Astrocyte (in vitro differentiated cells and primary cell): ENCODE data around the gene POU5F1. TPM values are rescaled to one million over a fixed set of nuclear protein-coding genes. Genes with fewer than 3 reads are reported as not detected.
"Not testable (repeated sequence)": the region's sequence is repeated elsewhere in the genome, so short reads cannot be mapped to it uniquely, and the experiment has no call there.

Experiments used
- DNase-seq: peaks from one replicate; pipeline ENCODE4 v3.0.0-alpha.2; 2010; ENCODE audit warnings: low read depth
- FAIRE-seq: peaks from 2 replicates; lab custom pipeline; 2011; peaks lifted over from hg19 to GRCh38; lab: Jason Lieb, UNC
- H2AFZ ChIP-seq: 2 replicates; pipeline ENCODE4 v1.6.0; 2012; ENCODE audit warnings: low read depth, low read length, inconsistent platforms
- H3K27ac ChIP-seq: 2 replicates; pipeline ENCODE4 v1.5.1; 2011; ENCODE audit warnings: low read depth, low read length, inconsistent platforms
- H3K27me3 ChIP-seq: 2 replicates; pipeline ENCODE4 v1.6.0; 2011; ENCODE audit warnings: low read length, inconsistent platforms; ENCODE audit not compliant: insufficient read depth
- H3K36me3 ChIP-seq: 2 replicates; pipeline ENCODE4 v1.5.1; 2011; ENCODE audit warnings: low read length, inconsistent platforms; ENCODE audit not compliant: insufficient read depth
- H3K4me1 ChIP-seq: 2 replicates; pipeline ENCODE4 v1.5.1; 2011; ENCODE audit warnings: low read length, inconsistent platforms; ENCODE audit not compliant: insufficient read depth
- H3K4me2 ChIP-seq: 2 replicates; pipeline ENCODE4 v1.6.0; 2012; ENCODE audit warnings: low read length, inconsistent platforms
- H3K4me3 ChIP-seq: 2 replicates; pipeline ENCODE4 v1.5.1; 2011; ENCODE audit warnings: low read depth, mild to moderate bottlenecking, low read length, inconsistent platforms; ENCODE audit not compliant: insufficient read depth
- H3K79me2 ChIP-seq: 2 replicates; pipeline ENCODE4 v1.6.0; 2012; ENCODE audit warnings: mild to moderate bottlenecking, low read length, inconsistent platforms; ENCODE audit not compliant: insufficient read depth
- H3K9ac ChIP-seq: 2 replicates; pipeline ENCODE4 v1.6.0; 2012; ENCODE audit warnings: mild to moderate bottlenecking, low read length, inconsistent platforms
- H3K9me3 ChIP-seq: 2 replicates; pipeline ENCODE4 v1.5.1; 2012; ENCODE audit warnings: low read depth, mild to moderate bottlenecking, low read length, inconsistent platforms; ENCODE audit not compliant: insufficient read depth
- H4K20me1 ChIP-seq: 2 replicates; pipeline ENCODE4 v1.6.0; 2012; ENCODE audit warnings: low read length, inconsistent platforms; ENCODE audit not compliant: insufficient read depth
- H3K27ac Mint-ChIP-seq: one replicate; pipeline ENCODE4 v1.8.0; 2021; ENCODE audit warnings: mild to moderate bottlenecking, mixed read lengths; ENCODE audit not compliant: unreplicated experiment
- H3K27me3 Mint-ChIP-seq: one replicate; pipeline ENCODE4 v1.8.0; 2021; ENCODE audit warnings: low read depth, mixed read lengths; ENCODE audit not compliant: unreplicated experiment
- H3K36me3 Mint-ChIP-seq: one replicate; pipeline ENCODE4 v1.8.0; 2021; ENCODE audit warnings: low read depth, mixed read lengths; ENCODE audit not compliant: unreplicated experiment
- H3K4me1 Mint-ChIP-seq: one replicate; pipeline ENCODE4 v1.8.0; 2021; ENCODE audit warnings: low read depth, mixed read lengths; ENCODE audit not compliant: unreplicated experiment
- H3K4me3 Mint-ChIP-seq: one replicate; pipeline ENCODE4 v1.8.0; 2021; ENCODE audit warnings: mild to moderate bottlenecking, moderate library complexity, mixed read lengths; ENCODE audit not compliant: unreplicated experiment
- H3K9me3 Mint-ChIP-seq: one replicate; pipeline ENCODE4 v1.8.0; 2021; ENCODE audit warnings: mild to moderate bottlenecking, mixed read lengths; ENCODE audit not compliant: unreplicated experiment
- EZH2 ChIP-seq: IDR thresholded peaks from 2 replicates; pipeline ENCODE4 v1.6.1; 2012; ENCODE audit warnings: mild to moderate bottlenecking, low read length, inconsistent platforms; ENCODE audit not compliant: insufficient read depth
- total RNA-seq: library from RNA; stranded (reverse); gene quantifications from 2 replicates; pipeline ENCODE4 v1.2.1, GENCODE V29; 2021
- TF ChIP-seq, protein P1 (sequence below): IDR thresholded peaks from 2 replicates; pipeline ENCODE4 v1.5.1; 2011; ENCODE audit warnings: low read depth, mild to moderate bottlenecking, inconsistent platforms, low read length, moderate library complexity; ENCODE audit not compliant: insufficient read depth

The POU5F1 gene
- total RNA-seq, 1 donor from 2014 or later: 5.4 TPM

DNA sequence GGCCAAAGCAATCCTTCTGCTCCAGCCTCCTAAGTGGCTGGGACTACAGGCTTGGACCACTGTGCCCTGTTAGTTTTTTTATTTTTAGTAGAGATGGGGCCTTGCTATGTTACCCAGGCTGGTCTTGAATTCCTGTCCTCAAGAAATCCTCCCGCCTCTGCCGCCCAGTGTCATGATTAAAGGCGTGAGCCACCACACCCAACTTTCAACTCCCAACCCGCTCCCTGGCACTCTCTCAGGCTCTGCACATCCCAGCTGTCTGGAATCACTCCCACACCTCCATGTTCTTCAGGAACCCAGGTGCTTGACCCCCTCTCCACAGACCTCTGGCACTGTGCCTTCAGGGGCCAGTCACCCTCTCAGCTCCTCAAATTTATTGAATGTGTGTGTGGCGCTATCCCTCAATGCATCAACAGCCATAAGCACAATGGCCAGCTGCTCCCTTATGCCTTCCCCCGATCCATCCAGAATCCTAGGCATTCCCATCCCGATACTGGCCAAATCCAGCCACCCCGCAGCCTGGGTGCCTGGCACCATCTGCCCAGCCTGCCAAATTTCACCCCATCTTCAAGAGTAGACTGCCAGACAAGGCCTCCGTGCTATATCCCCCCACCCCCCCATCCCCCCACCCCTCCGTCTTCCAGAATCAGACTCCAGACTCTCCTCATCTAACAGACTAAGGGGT is 647 bp upstream of the POU5F1 start:
- no peak overlapping the region for H3K27ac ChIP-seq
- H3K79me2 ChIP-seq: no peaks in the 10 kb centered on the region
- TF ChIP-seq, protein P1, sequence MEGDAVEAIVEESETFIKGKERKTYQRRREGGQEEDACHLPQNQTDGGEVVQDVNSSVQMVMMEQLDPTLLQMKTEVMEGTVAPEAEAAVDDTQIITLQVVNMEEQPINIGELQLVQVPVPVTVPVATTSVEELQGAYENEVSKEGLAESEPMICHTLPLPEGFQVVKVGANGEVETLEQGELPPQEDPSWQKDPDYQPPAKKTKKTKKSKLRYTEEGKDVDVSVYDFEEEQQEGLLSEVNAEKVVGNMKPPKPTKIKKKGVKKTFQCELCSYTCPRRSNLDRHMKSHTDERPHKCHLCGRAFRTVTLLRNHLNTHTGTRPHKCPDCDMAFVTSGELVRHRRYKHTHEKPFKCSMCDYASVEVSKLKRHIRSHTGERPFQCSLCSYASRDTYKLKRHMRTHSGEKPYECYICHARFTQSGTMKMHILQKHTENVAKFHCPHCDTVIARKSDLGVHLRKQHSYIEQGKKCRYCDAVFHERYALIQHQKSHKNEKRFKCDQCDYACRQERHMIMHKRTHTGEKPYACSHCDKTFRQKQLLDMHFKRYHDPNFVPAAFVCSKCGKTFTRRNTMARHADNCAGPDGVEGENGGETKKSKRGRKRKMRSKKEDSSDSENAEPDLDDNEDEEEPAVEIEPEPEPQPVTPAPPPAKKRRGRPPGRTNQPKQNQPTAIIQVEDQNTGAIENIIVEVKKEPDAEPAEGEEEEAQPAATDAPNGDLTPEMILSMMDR: no peak
- no peak for TF ChIP-seq EZH2
- no peak overlapping the region for H3K4me3 ChIP-seq
- H3K36me3 Mint-ChIP-seq: peaks cover 2% of the 10 kb centered on the region
- no peaks in the 10 kb centered on the region for H4K20me1 ChIP-seq
- H3K4me1 Mint-ChIP-seq: peaks cover 15% of the 10 kb centered on the region
- no peaks in the 10 kb centered on the region for H3K9me3 ChIP-seq
- H3K27me3 Mint-ChIP-seq: peaks cover 21% of the 10 kb centered on the region
- no peak overlapping the region for H3K4me2 ChIP-seq
- no peaks in the 10 kb centered on the region for H3K4me1 ChIP-seq
- no peak overlapping the region for H2AFZ ChIP-seq
- H3K4me3 Mint-ChIP-seq: no peak overlapping the region
- no peaks in the 10 kb centered on the region for H3K36me3 ChIP-seq
- no peaks in the 10 kb centered on the region for H3K27me3 ChIP-seq
- no peaks in the 10 kb centered on the region for H3K9me3 Mint-ChIP-seq
- FAIRE-seq (no peak), DNase-seq (no peak)
- H3K27ac Mint-ChIP-seq: no peak overlapping the region
- H3K9ac ChIP-seq: no peak overlapping the region

DNA sequence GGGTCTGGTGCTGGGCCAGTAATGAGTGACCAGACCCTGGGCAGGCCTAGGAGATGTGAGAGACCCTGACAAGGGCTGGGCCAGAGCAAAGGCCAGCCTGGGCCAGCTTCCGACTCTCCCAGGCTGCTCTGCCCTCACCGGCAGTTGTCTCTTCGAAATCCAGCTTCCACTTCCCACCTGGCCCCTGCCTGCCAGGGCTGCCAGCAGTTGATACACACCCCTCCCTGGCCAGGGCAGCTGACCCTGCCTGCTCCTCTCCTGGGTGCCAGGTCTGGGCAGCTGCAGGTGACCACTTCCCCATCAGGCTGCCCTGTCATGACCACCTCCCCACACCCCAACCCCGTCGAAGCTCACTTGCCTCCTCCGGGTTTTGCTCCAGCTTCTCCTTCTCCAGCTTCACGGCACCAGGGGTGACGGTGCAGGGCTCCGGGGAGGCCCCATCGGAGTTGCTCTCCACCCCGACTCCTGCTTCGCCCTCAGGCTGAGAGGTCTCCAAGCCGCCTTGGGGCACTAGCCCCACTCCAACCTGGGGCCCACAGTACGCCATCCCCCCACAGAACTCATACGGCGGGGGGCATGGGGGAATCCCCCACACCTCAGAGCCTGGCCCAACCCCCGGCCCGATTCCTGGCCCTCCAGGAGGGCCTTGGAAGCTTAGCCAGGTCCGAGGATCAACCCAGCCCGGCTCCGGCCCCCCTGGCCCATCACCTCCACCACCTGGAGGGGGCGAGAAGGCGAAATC is 453 bp downstream of the POU5F1 start:
- not testable (repeated sequence) for H3K36me3 Mint-ChIP-seq, H3K4me3 Mint-ChIP-seq

DNA sequence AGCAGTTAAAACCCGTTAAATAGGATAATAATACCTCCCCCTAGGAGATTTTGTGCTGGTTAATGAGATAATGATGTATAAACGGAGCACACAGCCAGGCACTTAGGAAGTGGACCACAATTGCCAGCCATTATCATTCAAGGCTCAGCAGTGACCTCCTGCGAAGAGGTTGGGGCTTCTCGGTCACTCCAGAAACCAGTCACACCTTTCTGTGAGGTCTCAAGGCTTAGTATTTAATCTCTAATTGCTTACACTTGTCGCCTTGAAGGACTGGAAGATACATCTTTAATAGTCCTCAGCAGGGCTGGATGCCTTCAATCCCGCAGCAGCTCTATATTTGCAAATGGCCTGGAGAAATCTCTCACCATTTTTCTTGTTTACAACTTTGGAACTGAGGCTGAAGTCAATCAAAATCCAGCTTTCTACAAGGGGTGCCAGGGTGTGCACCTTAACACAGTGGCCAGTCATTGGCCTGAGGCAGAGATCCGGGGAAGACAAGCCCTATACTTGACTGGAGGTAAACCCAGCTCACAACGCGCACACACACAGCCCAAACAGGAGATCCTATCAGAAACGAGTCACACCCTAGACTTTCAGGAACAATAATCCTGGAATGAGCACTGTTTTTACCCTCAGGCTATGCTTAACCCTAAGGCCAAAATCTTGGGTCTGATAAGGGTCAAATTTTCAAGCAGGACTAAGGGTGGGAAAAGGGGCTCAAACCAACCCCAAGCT is 1.2 kb downstream of the POU5F1 start:
- Histone ChIP-seq H3K27ac (no peak overlapping the region), H3K36me3 (no peaks in the 10 kb centered on the region), H3K9me3 (no peaks in the 10 kb centered on the region), H3K4me1 (no peaks in the 10 kb centered on the region), H3K79me2 (no peaks in the 10 kb centered on the region), H4K20me1 (no peaks in the 10 kb centered on the region), H3K27me3 (no peaks in the 10 kb centered on the region), H3K9ac (no peak overlapping the region), H3K4me2 (no peak overlapping the region), H2AFZ (no peak overlapping the region), H3K4me3 (no peak overlapping the region)
- no peak for TF ChIP-seq EZH2
- TF ChIP-seq, protein P1: no peak
- H3K4me3 Mint-ChIP-seq: no peak overlapping the region
- no peak overlapping the region for H3K27ac Mint-ChIP-seq
- peaks cover 8% of the 10 kb centered on the region for H3K4me1 Mint-ChIP-seq
- peaks cover 2% of the 10 kb centered on the region for H3K36me3 Mint-ChIP-seq
- no peaks in the 10 kb centered on the region for H3K9me3 Mint-ChIP-seq
- FAIRE-seq: no peak
- no peak for DNase-seq
- H3K27me3 Mint-ChIP-seq: peaks cover 26% of the 10 kb centered on the region

More for the DNA sequence above, 453 bp downstream of the POU5F1 start:
- H2AFZ ChIP-seq, H3K27ac Mint-ChIP-seq, H3K9ac ChIP-seq, H3K4me1 Mint-ChIP-seq, H3K79me2 ChIP-seq, DNase-seq, H3K9me3 ChIP-seq, H3K27me3 ChIP-seq, H3K4me3 ChIP-seq, FAIRE-seq, H3K4me2 ChIP-seq, H4K20me1 ChIP-seq, H3K9me3 Mint-ChIP-seq, H3K27ac ChIP-seq, H3K36me3 ChIP-seq, H3K4me1 ChIP-seq: not testable (repeated sequence)
- H3K27me3 Mint-ChIP-seq: peaks cover 26% of the 10 kb centered on the region
